C4-2B (cell line): ENCODE measurements around the gene SLC51A.

ENCODE experiments used
- ZFX ChIP-seq: fragments of 450-650 bp; IDR thresholded peaks from 2 replicates; pipeline ENCODE4 v1.6.1; 2017
- TF ChIP-seq, protein P1 (sequence below): fragments of 450-650 bp; conservative IDR thresholded peaks from 2 replicates; pipeline ENCODE4 v1.5.1; 2017; ENCODE audit warnings: mild to moderate bottlenecking

DNA sequence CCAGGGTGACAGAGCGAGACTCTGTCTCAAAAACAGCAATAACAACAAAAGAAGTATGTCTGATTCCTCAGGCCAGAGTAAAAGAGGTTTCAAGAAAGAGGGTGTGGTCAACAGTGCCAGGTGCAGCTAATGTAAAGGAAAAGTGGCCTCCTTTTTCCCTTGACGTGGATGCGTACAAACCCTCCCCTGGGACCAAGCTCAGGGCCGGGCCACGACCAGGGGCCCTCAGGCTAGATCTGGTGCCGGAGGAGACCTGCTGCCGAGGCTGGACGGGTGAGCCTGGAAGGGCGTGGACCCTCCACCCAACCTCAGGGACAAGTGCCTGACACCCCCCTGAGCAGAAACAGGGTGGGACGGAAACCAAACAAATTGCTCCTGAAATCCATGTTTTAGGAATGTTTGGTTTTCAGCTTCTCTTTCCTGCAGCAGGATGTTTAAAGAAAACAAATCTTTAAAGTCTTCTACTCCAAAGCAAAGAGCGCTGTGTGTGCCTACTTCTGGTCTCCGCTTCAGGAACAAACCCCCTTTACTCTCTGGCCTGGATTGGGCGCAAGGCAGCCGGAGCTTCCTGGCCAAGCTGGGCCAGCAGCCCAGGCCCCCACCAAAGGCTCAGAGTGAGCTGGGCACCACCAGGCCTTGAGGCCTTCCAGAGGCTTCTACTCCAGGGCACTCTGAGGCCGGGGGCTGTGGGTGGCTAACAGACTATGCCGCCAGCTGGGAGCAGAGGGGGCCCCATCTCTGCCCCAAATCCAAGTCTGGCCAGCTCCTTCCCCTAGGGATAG, 26.6 kb upstream of the SLC51A start:
- TF ChIP-seq, protein P1, sequence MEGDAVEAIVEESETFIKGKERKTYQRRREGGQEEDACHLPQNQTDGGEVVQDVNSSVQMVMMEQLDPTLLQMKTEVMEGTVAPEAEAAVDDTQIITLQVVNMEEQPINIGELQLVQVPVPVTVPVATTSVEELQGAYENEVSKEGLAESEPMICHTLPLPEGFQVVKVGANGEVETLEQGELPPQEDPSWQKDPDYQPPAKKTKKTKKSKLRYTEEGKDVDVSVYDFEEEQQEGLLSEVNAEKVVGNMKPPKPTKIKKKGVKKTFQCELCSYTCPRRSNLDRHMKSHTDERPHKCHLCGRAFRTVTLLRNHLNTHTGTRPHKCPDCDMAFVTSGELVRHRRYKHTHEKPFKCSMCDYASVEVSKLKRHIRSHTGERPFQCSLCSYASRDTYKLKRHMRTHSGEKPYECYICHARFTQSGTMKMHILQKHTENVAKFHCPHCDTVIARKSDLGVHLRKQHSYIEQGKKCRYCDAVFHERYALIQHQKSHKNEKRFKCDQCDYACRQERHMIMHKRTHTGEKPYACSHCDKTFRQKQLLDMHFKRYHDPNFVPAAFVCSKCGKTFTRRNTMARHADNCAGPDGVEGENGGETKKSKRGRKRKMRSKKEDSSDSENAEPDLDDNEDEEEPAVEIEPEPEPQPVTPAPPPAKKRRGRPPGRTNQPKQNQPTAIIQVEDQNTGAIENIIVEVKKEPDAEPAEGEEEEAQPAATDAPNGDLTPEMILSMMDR, result no peak
- TF ChIP-seq ZFX, result no peak
